GM21619 (cell line): Measurements from ENCODE around the gene PRKX.
"Not testable (repeated sequence)": the region's sequence is repeated elsewhere in the genome, so short reads cannot be mapped to it uniquely, and the experiment has no call there.

Experiments
- ATAC-seq: cut with Tn5 transposase; IDR thresholded peaks from one replicate; pipeline ENCODE4 v1.9.1; 2021; ENCODE audit not compliant: unreplicated experiment

Gene PRKX

DNA sequence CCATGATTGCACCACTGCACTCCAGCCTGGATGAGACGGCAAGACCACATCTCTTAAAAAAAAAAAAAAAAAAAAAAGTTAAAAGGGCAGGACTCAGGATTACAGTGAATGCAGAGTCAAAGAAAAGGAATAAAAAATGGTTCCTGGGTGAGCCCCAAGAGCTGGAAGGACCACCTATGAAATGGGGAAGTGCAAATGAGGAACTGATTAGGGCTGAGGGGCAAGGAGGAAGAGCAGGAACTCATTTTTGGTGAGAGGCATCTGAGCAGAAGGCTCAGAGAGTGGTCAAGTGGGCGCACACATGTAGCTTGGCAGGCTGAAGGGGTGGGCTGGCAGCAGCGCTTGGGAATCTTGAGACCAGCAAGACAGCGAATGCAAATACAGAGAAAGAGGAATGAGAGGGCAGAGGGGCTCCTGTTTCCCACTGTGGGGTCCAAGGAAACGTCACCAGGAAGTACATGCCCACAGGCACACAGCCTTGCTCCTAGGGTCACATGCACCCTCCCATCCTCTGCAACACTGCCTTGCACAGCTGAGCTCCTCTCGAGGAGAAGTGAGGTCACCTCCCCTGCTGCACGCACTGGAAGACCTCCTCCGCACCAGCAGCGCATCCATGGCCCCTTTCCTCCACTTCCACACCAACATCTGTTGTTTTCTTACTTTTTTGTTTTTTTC lies 49.7 kb downstream of the PRKX start:
- ATAC-seq: not testable (repeated sequence)

DNA sequence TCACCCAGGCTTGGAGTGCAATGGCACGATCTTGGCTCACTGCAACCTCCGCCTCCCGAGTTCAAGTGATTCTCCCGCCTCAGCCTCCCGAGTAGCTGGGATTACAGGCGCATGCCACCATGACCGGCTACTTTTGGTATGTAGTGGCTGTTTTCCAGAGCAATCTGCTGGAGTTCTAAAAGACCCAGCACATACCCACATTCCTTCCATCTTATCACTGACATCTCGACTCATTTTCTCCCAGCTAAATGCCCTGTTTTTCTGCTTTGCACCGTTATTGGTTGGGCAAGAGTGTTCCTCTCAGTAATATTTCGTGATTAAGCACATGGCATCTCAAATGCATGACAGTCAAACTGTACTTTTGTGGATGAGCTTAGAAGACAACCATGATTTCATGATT lies 53.7 kb downstream of the PRKX start:
- ATAC-seq: no peak

DNA sequence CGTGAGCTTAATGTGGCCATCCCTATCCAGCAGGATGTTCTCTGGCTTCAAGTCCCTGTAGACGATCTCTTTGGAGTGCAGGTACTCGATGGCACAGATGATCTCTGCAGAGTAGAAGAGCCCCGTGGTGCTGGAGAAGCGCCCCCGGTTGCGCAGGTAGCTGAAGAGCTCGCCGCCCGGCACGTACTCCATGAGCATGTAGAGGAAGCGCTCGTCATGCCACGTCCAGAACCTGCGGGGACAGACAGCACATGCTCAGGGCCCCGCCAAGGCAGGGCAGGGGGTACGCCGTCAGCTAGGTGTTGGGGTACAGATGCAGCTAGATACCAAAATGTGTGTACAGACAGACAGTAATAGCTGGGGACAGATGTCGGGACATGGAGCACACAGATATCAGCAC lies 58.3 kb downstream of the PRKX start:
- no peak for ATAC-seq

DNA sequence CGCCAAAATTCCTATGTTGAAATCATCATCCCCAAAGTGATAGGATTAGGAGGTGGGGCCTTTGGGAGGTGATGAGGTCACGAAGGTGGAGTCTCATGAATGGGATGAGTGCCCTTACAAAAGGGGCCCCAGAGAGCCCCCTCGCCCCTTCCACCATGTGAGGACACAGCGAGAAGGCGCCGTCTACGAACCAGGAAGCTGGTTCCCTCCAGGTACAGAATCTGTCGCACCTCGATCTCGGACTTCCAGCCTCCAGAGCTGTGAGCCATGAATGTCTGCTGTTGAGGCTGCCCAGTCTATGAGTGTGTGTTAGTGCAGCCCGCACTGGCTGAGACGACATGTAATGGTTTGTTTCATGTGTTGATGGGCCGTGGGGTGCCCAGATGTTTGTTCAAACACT lies 60.3 kb downstream of the PRKX start:
- no peak for ATAC-seq

DNA sequence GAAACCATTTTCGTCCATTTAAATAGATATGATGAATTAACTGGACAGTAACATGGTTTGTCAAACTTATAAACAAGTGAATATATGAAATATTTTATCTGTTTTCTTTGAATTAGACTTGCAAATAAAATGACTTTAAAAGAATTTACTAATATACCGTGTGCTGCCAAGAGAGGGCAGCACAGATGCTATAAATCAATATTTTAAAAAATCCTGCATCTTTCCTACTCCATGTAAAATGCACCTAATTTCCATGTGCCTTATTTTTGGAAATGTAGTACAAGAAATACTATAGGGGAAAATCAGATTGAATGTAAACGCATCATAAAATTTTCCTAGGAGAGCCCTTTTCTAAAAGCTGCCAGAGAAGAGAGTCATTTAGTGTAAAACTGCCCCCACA lies 62.2 kb downstream of the PRKX start:
- ATAC-seq: no peak

DNA sequence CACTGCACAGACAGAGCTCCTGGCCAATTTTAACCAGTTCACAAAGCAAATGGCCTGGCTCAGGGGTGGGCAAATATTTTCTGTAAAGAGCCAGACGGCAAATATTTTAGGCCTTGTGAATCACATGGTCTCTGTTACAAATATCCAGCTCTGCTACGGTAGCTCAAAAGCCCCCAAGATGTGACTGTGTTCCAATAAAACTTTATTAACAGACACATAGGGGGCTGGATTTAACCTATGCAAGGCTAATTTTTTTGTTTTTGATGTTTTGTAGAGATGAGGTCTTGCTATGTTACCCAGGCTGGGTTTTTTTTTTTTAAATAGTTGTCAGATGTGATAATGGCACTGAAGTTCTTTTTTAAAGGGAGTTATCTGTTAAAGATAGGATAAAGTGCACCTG lies 65.4 kb downstream of the PRKX start:
- ATAC-seq: no peak

DNA sequence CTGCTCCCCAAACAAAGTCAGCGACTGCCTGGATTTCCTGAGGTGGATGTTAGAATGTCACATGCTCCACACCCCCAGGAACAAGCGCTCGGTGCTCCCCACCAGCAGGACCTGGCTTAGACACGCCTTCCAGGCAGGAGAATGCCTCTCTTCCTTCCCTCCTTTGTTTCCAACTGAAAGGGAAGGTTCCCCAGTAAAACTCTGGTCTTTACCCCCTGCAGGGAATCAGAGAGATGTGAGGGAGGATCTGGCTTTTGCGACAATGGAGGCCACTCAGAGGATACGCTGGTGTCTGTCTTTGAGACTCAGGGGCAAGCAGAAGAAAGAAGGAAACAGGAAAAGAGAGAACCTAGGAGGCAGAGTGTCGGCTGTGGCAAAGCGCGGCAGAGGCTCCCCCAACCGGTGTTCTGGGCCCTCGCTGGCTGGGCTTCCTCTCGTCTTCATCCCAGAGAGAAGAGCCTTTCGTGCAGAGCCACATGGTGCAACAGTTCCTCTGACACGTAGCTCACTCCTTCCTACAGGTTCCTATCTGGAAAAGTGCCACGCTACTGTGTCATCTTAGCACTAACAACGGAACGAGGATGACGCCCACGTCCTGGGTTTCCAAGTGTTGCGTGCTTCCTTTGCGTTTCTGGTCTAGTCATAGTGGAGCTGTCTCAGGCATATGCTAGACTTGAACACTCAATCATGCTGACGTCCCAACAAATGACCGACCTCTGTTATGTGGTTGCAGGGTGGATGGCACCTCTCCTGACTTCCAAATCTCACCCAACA lies 73.4 kb downstream of the PRKX start:
- not testable (repeated sequence) for ATAC-seq

DNA sequence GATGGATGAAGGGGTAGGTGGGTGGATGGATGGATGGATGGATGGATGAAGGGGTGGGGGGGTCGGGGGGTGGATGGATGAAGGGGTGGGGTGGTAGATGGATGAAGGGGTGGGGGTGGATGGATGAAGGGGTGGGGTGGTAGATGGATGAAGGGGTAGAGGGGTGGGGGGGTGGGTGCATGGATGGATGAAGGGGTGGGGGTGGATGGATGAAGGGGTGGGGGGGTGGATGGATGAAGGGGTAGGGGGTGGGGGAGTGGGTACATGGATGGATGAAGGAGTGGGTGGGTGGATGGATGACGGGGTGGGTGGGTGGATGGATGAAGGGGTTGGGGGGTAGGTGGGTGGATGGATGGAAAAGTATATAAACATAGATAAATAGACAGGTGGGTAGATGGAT lies 74.2 kb downstream of the PRKX start:
- ATAC-seq: no peak

DNA sequence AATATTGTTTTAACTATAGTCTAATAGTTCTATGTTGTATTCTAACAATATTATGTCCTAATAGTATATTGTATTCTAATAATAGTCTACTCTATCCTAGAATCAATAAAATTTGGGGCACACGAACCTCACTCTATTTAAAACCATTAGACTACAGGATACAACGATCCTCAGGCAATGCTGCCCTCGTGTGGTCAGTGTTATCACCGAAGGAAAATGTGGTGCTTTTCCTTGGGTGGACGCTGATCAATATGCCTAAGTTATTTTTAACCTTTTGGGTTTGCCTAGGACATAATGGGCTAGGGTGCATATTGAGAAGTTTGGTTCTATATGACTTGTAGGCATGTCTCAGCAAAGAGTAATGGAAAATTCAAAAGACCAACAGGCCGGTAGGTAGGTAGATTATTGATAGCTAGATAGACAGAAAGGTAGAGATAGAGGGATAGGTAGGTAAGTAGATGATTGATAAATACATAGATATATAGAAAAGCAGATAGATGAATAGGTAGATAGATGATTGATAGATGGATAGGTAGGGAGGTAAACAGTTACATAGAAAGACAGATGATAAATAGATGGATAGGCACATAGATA lies 75.1 kb downstream of the PRKX start:
- no peak for ATAC-seq

DNA sequence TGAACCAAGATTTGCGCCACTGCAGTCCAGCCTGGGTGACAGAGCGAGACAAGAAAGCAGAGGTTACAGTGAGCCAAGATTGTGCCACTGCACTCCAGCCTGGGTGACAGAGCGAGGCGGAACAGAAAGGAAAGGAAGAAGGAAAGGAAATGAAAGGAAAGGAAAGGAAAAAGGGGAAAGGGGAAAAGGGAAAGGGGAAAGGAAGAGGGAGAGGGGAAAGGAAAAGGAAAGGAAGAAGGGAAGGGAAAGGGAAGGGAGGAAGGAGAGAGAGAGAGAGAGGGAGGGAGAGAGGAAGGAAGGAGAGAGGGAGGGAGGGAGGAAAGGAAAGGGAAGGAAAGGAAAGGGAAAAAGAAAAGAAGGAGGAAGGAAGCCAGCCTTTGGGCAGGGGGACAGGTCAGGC lies 76.6 kb downstream of the PRKX start:
- no peak for ATAC-seq

DNA sequence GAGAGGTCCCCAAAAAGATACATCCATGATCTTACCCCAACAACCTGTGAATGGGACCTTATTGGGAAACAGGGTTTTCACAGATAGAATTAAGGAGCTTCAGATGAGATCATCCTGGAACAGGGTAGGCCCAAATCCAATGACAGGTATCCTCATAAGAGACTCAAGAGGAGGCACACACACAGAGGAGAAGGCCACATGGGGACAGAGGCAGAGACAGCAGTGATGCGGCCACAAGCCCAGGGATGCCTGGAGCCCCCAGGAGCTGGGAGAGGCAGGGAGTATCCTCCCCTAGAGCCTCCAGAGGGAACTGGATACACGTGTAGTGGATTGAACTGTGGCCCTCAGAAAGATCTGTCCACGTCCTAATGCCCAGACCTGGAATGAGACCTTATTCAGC lies 82.3 kb downstream of the PRKX start:
- no peak for ATAC-seq

DNA sequence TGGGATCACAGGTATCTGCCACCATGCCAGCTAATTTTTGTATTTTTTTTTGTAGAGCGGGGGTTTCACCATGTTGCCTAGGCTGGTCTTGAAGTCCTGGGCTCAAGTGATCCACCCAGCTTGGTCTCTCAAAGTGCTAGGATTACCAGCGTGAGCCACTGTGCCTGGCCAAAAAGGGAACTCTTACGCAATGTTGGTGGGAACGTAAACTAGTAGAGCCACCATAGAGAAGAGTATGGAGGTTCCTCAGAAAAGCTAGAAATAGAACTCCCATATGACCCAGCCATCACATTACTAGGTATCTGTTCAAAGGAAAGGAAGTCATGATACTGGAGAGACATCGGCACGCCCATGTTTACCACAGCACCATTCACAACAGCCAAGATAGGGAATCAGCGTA lies 85.9 kb downstream of the PRKX start:
- ATAC-seq: no peak

DNA sequence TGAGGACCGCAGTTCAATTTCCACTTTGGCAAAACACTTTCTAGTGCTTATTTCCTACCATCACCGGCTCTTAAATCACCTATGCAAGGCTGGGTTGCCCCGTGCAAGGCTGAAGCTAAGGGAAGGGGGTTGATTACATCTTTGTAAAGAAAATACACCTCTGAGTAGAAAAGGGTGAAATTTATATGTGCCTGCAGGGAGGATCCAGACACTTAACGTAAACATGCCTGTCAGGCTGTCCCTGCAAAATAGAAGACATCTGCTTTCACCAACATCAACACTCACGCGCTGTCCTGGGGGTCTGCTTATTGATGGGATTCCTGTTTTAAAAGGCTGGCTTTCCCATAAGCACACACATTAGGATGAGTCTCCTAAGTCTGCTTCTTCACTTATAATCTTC lies 92.0 kb downstream of the PRKX start:
- no peak for ATAC-seq

DNA sequence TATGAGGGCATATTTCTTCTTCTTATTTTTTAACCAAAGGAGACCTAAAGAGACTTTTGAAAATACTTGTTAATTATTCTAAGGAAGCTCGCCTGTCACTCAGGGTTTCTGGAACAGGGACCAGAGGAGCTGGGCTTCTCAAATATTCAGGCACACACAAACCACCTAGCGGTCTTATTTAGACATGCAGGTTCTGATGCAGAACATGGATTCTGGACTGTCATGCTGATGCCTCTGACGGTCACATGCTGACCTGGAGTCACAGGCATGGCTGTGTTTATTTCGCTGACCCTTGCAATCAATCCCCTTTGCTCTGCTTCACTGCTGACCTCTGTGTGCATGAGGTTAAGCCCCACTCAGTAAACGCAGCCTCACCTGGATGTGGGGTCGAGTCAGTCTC lies 101.7 kb downstream of the PRKX start:
- ATAC-seq: not testable (repeated sequence)

DNA sequence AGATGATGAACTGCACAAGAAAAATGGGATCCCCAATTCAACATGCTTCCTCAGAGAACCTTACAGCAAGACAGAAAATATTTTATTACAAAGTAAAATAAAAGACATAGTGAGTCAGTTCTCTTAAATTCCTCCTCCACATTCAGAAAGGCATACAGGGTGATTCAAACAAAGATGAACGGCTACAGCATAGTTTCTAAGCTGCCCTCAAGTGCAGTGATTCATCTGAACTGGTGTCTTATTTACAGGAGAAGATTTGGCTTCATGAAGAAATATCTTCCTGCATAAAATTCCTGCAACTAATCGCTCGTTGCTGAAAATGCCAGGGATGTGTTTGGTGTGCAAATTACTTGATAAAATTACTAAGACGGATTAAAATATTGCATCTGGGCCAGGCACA lies 103.6 kb downstream of the PRKX start:
- ATAC-seq: no peak

DNA sequence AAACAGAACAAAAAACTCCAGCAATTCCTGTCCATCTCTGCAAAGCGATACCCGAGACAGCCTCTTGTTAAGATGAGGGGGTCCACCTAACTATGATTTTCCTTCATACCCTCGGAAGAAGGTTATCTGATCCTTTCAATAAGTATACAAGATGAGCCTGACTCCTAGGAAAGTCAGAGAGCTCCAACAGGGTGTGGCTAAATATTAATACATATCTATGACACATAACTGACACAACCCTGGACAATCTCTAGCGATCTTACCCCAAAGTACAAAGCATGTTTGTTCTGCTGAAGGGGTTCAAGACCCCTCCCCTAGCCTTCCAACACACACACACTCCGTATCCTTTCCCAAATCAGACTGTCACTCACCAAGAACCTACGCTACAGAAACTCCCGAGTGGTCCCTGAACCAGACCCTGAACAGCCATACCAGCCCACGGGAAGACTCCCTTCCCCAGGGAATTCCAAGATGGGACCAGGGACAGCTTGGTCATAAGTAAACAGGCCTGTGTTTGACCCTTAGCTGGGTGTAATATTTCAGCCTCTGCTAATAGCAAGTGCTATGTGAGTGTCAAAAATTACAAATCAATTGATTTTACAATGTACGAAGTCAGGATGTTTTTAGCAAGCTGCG lies 110.3 kb downstream of the PRKX start:
- no peak for ATAC-seq

DNA sequence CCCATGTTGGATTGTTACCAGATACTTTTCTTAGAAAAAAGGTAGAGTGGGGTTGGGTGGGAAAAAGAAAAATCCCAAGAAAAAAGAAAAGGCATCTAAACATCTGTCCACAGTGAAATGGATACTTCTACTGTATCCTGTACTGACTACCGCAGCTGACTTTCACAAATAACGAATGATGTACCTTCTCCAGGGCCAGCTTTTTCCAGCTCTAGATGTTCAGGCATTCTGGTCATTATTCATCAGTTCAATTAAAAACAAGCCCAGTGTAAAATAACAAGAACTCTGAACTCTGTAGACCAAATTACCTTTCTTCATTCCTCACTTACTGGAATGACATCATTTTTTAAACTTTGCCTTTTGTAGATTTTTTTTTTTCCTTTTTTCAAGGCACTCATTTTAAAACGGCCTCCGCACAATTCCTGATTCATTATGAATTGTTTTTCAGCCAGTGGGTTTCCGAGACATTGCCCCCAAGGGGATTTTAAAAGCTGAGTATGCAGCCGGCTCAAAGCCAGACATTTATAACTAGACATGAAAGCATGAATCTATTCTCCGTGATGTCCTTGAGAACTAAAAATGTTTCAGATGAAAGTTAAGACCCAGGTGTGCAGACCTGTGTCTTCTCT lies 113.5 kb downstream of the PRKX start:
- ATAC-seq: no peak

DNA sequence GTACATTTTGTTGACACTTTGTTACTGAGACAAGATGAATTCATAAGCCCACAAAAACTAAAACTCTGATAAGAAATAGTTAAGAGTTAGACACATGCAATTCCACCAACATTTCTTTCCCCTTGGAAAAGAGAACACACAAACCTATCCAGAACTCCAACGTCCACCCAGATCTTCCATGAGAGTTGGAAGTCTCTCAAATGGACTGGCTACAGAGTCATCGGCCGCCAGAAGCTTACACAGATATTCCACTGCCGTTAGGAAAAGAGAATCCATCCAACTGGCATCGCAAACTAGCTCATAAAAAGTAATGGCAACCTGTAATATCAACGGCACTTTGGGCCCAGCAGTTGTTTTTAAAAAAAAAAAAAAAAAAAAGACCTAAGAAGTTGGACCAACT lies 114.7 kb downstream of the PRKX start:
- no peak for ATAC-seq

DNA sequence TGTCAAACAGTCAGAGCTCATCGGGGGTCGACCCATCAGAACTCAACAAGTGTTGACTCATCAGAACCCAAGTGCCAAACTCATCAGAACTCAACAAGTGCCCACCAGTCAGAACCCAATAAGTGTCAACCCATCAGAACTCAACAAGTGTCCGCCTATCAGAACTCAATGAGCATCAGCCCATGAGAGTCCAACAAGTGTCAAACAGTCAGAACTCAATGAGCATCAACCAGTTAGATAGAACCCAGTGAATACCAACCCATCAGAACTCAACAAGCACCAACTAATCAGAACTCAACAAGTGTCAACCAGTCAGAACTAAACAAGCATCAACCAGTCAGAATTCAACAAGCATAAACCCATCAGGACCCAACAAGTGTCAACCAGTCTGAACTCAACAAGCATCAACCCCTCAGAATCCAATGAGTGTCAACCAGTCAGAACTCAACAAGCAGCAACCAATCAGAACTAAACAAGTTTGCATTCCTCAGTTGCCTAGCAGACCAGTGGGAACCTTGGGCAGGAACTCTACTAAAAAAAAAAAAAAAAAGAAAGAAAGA lies 115.3 kb downstream of the PRKX start:
- ATAC-seq: no peak

DNA sequence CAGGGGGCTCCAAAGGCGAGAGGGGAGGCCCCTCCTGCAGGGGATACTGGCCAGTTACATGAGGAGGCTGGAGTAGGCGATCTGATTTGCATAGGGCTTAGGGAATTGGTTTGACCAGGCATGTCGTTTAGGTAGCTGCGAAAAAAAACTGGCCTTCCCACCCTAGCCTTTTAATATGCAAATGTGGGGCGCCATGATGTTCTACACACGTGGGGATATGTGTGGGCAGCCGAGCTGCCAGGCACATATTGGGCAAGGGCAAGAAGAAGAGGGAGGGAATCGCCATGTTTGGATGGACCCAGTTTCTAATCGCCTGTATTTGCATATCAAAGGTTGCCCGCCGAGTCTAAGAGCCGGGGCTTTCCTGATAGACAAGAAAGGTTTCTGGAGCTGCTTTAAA lies 121.3 kb downstream of the PRKX start:
- ATAC-seq: no peak

DNA sequence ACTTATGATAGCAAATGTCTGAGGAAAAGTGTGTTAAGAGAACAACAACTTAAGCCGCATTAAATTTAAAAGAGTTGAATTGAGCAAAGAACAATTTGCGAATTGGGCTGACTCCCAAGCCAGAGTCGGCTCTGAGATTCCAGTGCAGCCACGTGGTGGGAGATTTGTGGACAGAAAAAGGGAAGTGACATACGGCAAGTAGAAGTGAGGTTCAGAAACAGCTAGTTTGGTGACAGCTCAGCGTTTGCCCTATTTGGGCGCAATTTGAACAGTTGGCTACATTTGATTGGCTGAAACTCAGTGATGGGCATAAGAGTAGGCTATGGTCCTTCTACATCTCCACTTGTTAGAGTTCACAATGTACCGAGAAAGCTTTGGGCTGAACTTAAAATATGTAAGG lies 124.0 kb downstream of the PRKX start:
- no peak for ATAC-seq
